SW480 (cell line): ENCODE data around the gene FAM219A.
"Not testable (repeated sequence)": the region's sequence is repeated elsewhere in the genome, so short reads cannot be mapped to it uniquely, and the experiment has no call there.

Experiments
- DNase-seq: peaks from one replicate; pipeline ENCODE4 v3.0.0-alpha.2; 2016; ENCODE audit warnings: low spot score

The FAM219A gene

GRCh38 chr9:34376596-34377403 is 81.6 kb downstream of the FAM219A start, which contains the start of gene MYORG:
MYORG (minus strand) TSS chr9:34376898; CDS start chr9:34372943, 3,955 bp downstream.
- peak; percentile 98 for DNase-seq

DNA sequence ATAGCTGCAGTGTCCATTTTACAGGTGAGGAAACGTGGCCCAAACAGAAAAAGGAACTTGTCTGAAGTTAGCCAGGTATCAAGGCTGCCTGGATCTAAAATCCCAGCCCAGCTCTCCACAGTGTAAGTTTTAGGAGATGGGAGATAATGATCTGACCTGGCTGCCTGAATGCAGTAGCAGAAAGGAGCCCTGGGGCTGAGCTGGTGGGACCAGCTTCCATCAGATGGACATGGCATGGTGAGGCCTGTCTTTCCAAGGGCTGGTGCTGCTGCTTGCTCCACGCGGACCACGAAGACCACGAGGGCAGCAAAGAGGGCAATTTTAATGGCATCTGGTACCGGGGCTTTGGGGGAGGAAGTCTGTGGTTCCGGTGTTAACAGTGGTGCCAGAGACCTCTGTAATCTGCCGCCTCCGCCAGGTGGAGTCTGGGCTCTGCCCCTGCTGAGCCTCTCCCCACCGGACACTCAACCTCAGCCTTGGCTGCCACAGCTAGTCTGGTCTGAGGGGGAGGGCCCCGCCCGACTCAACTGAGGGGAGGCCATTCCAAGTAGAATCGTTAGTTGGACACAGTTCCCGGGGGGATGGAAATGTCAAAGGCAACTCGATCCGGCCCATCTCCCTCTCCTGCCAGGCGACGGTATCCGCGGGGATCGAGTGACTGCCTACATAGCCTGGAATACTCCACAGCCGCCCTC is 82.3 kb downstream of the FAM219A start:
- DNase-seq = peak; percentile 81

GRCh38 chr9:34374905-34375552 is 83.3 kb downstream of the FAM219A start:
- DNase-seq = peak; percentile 36

DNA sequence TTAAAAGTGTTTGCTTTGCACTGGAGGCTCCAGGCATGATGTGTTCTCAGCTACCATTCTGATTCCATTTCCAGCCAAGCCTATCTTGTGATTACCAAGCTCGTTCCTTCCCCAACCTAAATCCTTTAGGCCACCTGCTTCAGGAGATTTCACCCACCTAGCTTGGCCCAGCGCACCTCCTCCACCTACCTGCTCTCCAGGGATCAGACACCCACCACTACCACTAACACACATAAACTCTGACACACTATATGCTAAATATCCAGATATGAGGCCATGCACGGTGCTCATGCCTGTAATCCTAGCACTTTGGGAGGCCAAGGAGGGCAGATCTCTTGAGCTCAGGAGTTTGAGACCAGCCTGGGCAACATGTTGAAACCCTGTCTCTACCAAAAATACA is 84.0 kb downstream of the FAM219A start:
- DNase-seq = no peak

DNA sequence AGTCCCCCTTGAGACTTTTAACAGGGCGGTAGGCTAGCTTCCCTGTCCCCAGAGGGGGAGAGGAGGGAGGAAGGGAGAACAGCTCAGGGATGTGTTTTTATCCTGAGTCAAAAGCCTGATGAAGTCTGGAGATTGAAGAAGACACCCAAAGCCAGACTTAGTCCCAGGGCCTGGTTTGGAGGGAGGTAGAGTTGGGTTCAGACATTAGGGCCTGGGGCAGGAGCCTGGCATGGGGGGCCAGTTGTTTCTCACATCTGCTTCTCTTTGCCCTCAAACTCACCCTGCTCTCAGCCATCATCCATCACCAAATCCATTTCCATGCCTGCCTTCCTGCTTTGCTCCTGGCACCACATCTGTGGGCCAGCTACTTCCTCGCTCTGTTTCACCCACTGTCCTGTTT is 84.6 kb downstream of the FAM219A start:
- no peak for DNase-seq

DNA sequence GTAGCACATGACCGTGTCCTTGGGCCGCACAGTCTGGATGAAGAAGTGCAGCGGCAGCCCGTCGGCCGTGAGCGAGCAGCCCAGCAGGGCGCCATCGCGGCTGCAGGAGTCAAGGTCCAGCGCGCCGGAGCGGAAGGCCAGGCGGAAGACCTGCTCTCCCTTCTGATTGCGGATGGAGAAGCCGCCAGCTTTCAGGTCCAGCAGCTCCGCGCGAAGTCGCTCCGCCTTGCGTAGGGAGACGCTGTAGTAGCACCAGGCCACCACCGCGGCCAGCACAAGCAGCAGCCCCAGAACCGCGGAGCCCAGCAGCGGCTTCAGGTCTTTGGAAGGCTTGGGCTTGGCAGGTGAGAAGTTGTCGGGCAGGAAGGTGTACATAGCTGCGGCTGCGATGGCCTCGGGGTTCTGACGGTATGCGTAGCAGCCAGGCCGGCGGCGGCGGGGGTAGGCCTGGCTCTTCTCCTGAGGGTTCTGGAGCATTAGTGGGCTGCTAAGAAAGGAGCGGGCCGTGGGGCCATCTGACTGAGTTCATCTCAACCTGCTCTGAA is 85.8 kb downstream of the FAM219A start:
- no peak for DNase-seq

DNA sequence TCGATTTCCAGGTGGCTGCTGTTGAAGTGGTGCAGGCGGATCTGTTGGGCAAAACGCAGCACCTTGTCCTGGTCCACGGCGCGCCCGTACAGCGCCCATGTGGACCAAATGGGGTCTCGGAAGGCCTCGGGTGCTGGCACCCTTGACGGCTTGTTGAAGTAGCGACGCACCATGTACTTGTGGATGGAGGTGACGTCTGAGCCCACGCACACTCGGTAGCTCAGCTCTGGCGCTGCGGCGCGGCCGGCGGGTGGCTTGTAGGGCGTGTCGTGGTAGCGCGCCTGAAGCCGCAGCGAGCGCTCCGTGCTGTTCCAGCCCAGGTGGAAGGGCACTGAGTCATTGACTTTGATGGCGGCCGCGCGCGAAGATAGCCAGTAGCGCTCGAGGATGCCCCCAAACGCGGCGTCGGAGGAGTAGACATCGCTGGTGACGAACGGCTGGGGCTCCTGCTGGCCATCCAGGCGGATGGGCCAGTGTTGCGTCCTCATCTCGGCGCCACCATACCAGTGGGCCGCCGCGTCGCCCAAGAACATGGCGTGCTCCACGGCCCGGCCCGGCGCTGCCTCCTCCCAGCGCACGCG is 86.4 kb downstream of the FAM219A start:
- no peak for DNase-seq

DNA sequence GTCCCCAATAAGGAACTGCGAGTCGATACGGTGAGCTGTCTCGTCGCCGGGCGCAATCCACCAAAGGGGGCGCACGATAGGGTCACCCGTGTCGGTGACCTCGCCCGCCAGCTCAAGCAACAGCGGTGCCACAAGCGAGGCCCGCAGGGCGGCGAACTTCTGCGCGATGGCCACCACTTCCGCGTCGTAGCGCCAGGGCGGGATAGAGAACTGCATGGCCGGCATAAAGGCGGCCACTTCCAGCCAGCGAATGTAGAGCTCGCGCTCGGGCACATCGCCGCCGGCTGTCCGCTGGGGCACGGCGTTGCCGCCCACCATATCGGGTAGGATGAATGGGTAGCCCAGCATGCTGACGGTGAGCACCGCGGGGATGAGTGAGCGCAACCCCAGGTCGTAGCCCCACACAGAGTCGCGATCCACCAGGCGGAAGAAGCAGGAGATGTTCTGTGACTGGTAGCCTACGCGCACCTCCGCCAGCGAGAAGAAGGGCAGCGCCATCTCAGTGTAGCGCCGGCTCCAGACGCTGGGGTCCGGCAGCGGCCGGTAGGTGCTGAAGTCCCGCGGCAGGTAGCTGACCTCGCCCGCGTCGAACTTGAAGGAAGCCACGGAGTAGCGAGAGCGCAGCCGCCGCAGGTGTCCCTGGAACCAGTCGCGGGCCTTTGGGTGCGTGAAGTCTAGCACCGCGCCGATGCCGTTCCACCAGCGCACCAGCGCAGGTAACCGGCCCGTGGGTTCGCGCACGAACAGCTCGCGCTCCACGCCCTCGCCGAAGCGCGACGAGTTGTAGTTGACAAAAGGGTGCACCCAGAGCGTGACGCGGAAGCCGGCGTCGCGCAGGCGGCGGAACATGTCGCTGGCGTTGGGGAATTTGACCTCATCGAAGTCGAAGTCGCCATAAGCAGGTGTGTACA is 87.1 kb downstream of the FAM219A start:
- DNase-seq = no peak

GRCh38 chr9:34370335-34370969 is 87.9 kb downstream of the FAM219A start:
- DNase-seq = no peak

DNA sequence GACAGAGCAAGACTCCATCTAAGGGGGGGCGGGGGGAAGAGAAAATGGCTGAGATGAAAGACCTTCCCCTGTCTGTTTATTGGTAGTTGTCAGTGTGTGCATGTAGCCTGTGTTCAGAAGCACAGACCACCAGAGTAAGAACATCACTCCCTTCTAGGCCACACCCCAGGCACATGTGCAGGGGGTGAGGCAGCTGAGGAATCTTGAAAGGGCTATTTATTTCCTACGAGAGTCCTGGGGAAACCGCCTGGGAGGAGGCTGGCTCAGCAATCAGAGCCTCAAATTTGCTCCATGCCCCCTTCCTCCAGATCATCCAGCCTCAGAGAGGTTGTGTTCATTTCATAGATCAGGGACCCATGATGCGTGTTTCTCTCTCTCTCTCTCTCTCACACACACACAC is 88.7 kb downstream of the FAM219A start:
- DNase-seq = no peak

- DNase-seq = not testable (repeated sequence)
Measured at GRCh38 chr9:34368796-34369195, 89.6 kb downstream of the FAM219A start.

DNA sequence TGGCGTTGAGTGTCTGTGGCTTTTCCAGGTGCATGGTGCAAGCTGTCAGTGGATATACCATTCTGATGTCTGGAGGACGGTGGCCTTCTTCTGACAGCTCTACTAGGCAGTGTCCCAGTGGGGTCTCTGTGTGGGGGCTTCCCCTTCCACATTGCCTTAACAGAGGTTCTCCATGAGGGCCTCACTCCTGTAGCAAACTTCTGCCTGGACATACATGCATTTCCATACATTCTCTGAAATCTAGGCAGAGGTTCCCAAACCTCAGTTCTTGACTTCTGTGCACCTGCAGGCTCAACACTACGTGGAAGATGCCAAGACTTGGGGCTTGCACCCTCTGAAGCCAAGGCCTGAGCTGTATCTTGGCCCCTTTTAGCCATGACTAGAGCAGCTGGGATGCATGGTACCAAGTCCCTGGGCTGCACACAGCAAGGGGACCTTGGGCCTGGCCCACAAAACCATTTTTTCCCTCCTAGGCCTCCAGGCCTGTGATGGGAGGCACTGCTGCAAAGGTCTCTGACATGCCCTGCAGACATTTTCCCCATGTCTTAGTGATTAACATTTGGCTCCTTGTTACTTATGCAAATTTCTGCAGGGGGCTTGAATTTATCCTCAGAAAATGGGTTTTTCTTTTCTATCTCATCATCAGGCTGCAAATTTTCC is 90.5 kb downstream of the FAM219A start:
- not testable (repeated sequence) for DNase-seq

DNA sequence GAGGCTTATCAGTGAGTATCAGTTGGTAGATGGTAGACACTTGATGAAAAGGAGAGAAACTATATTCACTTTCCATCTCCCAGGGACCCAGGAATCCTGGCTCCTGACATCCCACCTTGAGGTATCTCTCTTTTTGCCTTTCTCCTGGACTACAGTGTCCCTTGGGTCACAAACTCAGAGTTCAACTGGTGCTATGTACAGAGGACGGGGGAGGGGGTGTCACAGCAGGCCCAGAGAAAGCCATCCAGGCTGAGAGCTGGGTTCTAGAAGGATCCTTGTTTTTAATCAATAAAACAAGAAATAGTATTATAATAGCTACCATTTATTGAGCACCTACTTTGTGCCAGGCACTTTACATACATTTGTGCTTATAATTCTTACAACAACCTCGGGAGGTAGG is 92.0 kb downstream of the FAM219A start:
- no peak for DNase-seq

- DNase-seq = no peak
Measured at GRCh38 chr9:34365282-34365681, 93.1 kb downstream of the FAM219A start.

GRCh38 chr9:34363619-34364351 is 94.6 kb downstream of the FAM219A start:
- DNase-seq = no peak

- no peak for DNase-seq
Measured at GRCh38 chr9:34362614-34363214, 95.7 kb downstream of the FAM219A start.

DNA sequence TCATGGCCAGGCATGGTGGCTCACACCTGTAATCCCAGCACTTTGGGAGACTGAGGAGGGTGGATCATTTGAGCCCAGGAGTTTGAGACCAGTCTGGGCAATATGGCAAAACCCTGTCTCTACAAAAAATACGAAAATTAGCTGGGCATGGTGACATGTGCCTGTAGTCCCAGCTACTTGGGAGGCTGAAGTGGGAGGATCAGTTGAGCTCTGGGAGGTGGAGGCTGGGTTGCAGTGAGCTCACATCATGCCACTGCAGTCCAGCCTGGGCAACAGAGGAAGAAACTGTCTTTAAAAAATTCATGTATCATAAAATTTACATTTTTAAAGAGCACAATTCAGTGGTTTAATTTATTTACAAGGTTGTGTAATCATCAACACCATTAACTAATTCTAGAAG is 105.4 kb downstream of the FAM219A start:
- not testable (repeated sequence) for DNase-seq

GRCh38 chr9:34352122-34352652 is 106.2 kb downstream of the FAM219A start:
- DNase-seq = not testable (repeated sequence)

DNA sequence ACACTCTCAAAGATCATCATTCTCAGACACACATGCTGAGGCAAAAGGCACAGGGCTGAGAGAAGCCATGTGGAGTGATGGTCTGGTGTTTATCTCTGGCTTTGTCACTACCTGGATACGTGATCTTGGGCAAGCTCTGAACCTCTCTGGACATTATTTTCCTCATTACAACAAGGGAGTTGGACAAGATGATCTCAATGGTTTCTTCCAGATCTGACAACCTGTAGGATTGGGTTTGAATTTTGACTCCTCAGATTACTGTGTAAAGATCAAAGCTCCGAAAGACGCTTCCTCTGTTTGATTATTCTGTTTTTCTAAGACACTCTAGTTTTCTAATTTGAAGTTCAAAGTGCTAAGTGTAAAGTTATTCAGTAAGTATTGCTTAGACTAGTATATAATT is 109.0 kb downstream of the FAM219A start:
- no peak for DNase-seq
